ENCODE measurements around the gene ANKRD16. TPM values are rescaled to one million over a fixed set of nuclear protein-coding genes. Genes with fewer than 3 reads are reported as not detected.

Gene ANKRD16
- total RNA-seq, 6 donors from 2014 or later = 4.3 to 27.2 (median 7.5) TPM

- Histone ChIP-seq H3K27ac (no peak overlapping the region), H3K27me3 (no peaks in the 10 kb centered on the region), H3K9me3 (no peaks in the 10 kb centered on the region), H3K4me1 (no peaks in the 10 kb centered on the region), H3K4me3 (no peak overlapping the region), H3K36me3 (peaks cover 43 to 99% (median 83%) of the 10 kb centered on the region in 4 donors)
- no peak for TF ChIP-seq EP300 (IDR thresholded peaks at IDR 0.05)
- no peak for TF ChIP-seq POLR2AphosphoS5 (IDR thresholded peaks at IDR 0.05)
- no peak for TF ChIP-seq CTCF (IDR thresholded peaks at IDR 0.05)
- TF ChIP-seq POLR2A (IDR thresholded peaks at IDR 0.05) = no peak
- no peak for DNase-seq
- 86 to 92% methylated on average over 10 of the region's 10 CpGs for WGBS, 2 donors
- peak in 1 of 2 donors; percentile 45 for ATAC-seq (ENCODE audit: low FRiP score in 2 of 2)
These were observed 35.2 kb upstream of the ANKRD16 start for GRCh38 chr10:5924889-5925288.

GRCh38 chr10:5921746-5922145 is 32.1 kb upstream of the ANKRD16 start:
- TF ChIP-seq POLR2AphosphoS5 (IDR thresholded peaks at IDR 0.05) (no peak), EP300 (IDR thresholded peaks at IDR 0.05) (no peak), CTCF (IDR thresholded peaks at IDR 0.05) (no peak), POLR2A (IDR thresholded peaks at IDR 0.05) (no peak)
- 96 to 98% methylated on average over 5 of the region's 5 CpGs for WGBS, 2 donors
- peaks cover 57 to 100% (median 90%) of the 10 kb centered on the region in 4 donors for H3K36me3 ChIP-seq
- H3K4me3 ChIP-seq = no peak overlapping the region
- H3K9me3 ChIP-seq = no peaks in the 10 kb centered on the region
- H3K27me3 ChIP-seq = no peaks in the 10 kb centered on the region
- H3K4me1 ChIP-seq = no peaks in the 10 kb centered on the region
- H3K27ac ChIP-seq = no peak overlapping the region
- no peak for ATAC-seq (ENCODE audit: low FRiP score in 2 of 2)
- DNase-seq = no peak

GRCh38 chr10:5919568-5919967 is 29.9 kb upstream of the ANKRD16 start:
- H3K4me3 ChIP-seq = no peak overlapping the region
- TF ChIP-seq CTCF (IDR thresholded peaks at IDR 0.05) (no peak), POLR2A (IDR thresholded peaks at IDR 0.05) (no peak), POLR2AphosphoS5 (IDR thresholded peaks at IDR 0.05) (no peak)
- no peak overlapping the region for H3K27ac ChIP-seq
- H3K9me3 ChIP-seq = no peaks in the 10 kb centered on the region
- DNase-seq = no peak
- no peak for ATAC-seq (ENCODE audit: low FRiP score in 2 of 2)
- H3K4me1 ChIP-seq = no peaks in the 10 kb centered on the region
- no peaks in the 10 kb centered on the region for H3K27me3 ChIP-seq
- 95 to 98% methylated on average over 7 of the region's 7 CpGs for WGBS, 2 donors
- H3K36me3 ChIP-seq = peaks cover 55 to 100% (median 88%) of the 10 kb centered on the region in 4 donors

GRCh38 chr10:5918763-5919162 is 29.1 kb upstream of the ANKRD16 start:
- H3K27me3 ChIP-seq = no peaks in the 10 kb centered on the region
- DNase-seq (no peak), ATAC-seq (ENCODE audit: low FRiP score in 2 of 2) (no peak)
- no peaks in the 10 kb centered on the region for H3K4me1 ChIP-seq
- H3K36me3 ChIP-seq = peaks cover 54 to 100% (median 89%) of the 10 kb centered on the region in 4 donors
- H3K27ac ChIP-seq = no peak overlapping the region
- no peaks in the 10 kb centered on the region for H3K9me3 ChIP-seq
- H3K4me3 ChIP-seq = no peak overlapping the region
- TF ChIP-seq POLR2A (IDR thresholded peaks at IDR 0.05) (no peak), POLR2AphosphoS5 (IDR thresholded peaks at IDR 0.05) (no peak), EP300 (IDR thresholded peaks at IDR 0.05) (no peak), CTCF (IDR thresholded peaks at IDR 0.05) (no peak)
- 92 to 95% methylated on average over 4 of the region's 4 CpGs for WGBS, 2 donors

- TF ChIP-seq EP300 (IDR thresholded peaks at IDR 0.05) (no peak), POLR2A (IDR thresholded peaks at IDR 0.05) (no peak), POLR2AphosphoS5 (IDR thresholded peaks at IDR 0.05) (no peak), CTCF (IDR thresholded peaks at IDR 0.05) (no peak)
- ATAC-seq (ENCODE audit: low FRiP score in 2 of 2) = no peak
These were observed 27.6 kb upstream of the ANKRD16 start for GRCh38 chr10:5917305-5917704.

More at GRCh38 chr10:5917305-5917704, 27.6 kb upstream of the ANKRD16 start:
- Histone ChIP-seq H3K9me3 (no peaks in the 10 kb centered on the region), H3K36me3 (peaks cover 45 to 100% (median 88%) of the 10 kb centered on the region in 4 donors), H3K27ac (no peak overlapping the region), H3K27me3 (no peaks in the 10 kb centered on the region), H3K4me3 (no peak overlapping the region), H3K4me1 (no peaks in the 10 kb centered on the region)
- DNase-seq = no peak
- WGBS, 2 donors = 97 to 99% methylated on average over 12 to 13 of the region's 13 CpGs

All from upper lobe of left lung (tissue), 6 donors.